Retinal pigment epithelial cell (primary cell): Measurements from ENCODE around the gene CC2D2B.

Source experiments
- DNase-seq: peaks from one replicate; pipeline ENCODE4 v3.0.0-alpha.2; 2010; ENCODE audit warnings: low read depth
- H3K4me3 ChIP-seq: 2 replicates; pipeline ENCODE4 v1.5.1; 2011; ENCODE audit warnings: mild to moderate bottlenecking, low read length, control low read depth, moderate library complexity
- TF ChIP-seq, protein P1 (sequence below): conservative IDR thresholded peaks from 2 replicates; pipeline ENCODE4 v1.5.1; 2011; ENCODE audit warnings: low read depth, low read length, control low read depth, inconsistent platforms

Gene CC2D2B

DNA sequence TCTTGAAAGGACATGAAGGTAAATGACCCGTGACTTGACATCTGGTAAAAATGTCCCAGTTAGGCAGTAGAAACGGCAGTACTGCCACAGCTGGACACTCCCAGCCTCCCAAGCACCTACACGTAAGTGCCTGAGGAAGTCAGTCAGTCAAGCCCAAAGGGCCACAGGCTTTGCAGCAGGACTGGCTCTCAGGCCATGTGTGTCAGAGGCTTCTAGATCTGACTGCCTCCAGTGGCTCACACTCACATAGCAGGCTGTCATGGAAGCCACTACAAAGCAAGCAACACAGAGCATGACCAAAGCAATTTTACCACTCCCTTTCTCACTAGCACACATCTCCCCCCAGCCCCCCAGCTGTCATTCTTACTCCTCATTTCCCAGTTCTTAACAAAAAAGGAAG, 117.8 kb downstream of the CC2D2B start:
- no peak for DNase-seq
- no peak overlapping the region for H3K4me3 ChIP-seq
- TF ChIP-seq, protein P1, sequence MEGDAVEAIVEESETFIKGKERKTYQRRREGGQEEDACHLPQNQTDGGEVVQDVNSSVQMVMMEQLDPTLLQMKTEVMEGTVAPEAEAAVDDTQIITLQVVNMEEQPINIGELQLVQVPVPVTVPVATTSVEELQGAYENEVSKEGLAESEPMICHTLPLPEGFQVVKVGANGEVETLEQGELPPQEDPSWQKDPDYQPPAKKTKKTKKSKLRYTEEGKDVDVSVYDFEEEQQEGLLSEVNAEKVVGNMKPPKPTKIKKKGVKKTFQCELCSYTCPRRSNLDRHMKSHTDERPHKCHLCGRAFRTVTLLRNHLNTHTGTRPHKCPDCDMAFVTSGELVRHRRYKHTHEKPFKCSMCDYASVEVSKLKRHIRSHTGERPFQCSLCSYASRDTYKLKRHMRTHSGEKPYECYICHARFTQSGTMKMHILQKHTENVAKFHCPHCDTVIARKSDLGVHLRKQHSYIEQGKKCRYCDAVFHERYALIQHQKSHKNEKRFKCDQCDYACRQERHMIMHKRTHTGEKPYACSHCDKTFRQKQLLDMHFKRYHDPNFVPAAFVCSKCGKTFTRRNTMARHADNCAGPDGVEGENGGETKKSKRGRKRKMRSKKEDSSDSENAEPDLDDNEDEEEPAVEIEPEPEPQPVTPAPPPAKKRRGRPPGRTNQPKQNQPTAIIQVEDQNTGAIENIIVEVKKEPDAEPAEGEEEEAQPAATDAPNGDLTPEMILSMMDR: peak; percentile 35

DNA sequence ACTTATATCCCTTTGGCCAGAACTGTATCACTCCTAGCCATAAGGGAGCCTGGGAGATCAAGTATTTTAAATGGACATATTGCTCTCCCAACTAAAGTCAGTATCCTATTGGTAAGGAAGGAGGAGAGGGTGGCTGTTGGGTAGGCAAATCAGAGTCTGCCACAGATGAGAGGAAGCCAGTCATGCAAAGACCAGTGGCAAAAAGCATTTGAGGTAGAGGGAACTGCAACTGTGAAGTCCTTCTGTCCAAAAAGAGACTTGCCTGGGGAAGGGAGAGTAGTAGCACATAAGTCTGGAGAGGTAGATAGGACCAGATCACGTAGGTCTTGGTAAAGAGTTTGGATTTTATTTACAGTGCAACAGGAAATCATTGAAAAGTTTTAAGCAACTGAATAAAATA, 126.8 kb downstream of the CC2D2B start:
- no peak for DNase-seq
- H3K4me3 ChIP-seq: no peak overlapping the region
- TF ChIP-seq, protein P1: no peak

DNA sequence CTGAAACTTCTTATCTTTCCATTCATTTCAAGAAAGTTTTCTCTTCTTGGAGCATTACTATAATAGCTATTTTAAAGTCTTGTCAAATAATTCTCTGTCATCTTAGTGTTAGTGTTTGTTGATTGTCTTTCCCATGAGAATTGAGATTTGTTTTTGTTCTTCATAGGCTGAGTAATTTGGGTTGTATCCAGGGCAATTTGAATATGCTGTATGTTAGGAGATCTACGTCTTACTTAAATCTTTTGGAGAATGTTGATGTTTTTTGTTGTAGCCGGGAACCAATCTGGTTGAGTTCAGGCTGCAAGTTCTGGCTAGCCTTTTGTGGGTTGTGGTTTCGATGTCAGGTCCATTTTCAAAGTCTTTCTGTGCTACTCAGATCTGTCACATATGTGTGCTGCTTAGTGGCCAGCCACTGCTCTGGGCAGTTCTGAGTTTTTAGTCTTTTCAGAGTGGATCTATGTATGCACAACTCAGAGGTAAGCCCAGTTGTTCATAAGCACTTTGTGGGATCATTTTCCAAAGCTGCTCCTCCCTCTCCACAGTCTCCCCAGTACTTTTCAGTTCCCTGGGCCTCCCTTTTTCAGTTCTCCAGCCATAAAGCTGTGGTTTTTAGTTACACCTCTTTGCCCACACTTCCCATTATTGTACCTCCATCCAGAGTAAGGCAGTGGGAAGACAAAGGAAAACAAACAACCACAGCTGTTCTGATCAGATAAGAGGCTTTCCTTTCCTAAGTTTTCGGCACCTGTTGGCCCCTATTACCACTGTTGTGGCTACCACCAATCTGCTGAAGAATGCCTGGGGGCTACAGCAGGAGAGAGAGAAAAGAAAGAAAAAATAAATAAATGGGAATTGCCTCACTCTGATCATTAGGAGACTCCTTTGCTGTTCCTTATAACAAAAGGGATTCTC, 131.0 kb downstream of the CC2D2B start:
- no peak for DNase-seq
- H3K4me3 ChIP-seq: no peak overlapping the region
- TF ChIP-seq, protein P1: no peak

DNA sequence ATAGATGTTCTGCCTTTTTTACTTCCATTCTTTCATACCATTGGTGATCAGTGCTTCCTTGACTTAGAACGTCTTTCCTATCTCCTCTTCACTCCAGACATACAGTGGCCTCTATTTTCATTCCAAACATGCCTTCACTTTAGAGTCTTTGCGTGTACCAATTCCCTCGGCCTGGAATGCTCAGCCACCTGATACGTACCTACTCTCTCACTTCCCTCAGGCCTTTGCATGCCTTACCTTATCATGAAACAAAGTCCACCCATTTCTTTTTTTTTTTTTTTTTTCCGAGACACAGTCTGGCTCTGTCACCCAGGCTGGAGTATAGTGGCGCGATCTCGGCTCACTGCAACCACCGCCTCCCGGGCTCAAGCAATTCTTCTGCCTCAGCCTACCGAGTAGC, 133.4 kb downstream of the CC2D2B start:
- TF ChIP-seq, protein P1: no peak
- no peak for DNase-seq
- H3K4me3 ChIP-seq: no peak overlapping the region

DNA sequence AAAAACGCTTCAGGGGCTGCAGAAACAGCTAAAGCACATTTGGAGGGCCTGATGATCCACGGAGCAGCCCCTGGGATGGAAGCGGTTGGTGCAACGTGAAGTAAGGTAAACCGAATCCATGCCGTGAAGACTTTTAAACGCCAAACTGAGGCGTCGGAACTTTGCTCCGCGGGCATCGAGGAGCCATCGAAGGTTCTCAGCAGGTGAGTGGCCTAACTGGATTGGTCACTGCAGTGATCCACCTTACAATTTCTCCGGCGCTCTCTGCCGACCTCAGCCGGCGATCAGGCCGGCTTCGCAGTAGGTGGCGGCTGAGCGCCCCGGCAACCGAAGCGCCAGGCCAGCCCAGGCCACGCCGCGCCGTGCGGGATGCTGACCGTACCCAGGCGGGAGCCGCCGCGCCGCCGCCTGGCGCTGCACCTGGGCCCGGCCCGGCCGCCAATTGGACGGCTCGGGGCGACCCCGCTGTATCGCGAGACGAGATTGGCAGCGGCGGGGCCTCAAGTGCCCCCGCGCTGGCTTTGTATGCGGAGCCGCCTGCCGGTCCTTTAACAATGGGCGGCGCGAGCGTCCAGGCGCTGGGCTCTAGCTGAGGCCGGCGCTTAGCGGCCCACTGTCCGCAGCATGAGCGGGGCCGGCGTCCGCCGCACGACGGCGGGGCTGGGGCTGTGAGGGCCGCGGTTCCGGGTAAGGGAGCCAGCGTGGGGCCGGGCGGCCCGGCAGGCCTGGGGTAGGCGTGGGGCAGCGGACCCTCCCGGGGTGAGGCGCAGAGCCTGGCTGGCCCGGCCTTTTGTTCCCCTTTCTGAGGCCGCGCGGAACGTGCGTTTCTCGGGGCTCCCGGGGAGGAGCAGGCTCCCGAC, 135.5 kb downstream of the CC2D2B start, which contains the start of gene CCNJ:
TSS of gene CCNJ (plus strand) at position 551 of the 860 bp plus-strand sequence. CDS start 811 bp downstream, outside the sequence.
- peak; percentile 64 for DNase-seq
- peak within 1 kb of the TSS; percentile 86 for H3K4me3 ChIP-seq
- TF ChIP-seq, protein P1: no peak

DNA sequence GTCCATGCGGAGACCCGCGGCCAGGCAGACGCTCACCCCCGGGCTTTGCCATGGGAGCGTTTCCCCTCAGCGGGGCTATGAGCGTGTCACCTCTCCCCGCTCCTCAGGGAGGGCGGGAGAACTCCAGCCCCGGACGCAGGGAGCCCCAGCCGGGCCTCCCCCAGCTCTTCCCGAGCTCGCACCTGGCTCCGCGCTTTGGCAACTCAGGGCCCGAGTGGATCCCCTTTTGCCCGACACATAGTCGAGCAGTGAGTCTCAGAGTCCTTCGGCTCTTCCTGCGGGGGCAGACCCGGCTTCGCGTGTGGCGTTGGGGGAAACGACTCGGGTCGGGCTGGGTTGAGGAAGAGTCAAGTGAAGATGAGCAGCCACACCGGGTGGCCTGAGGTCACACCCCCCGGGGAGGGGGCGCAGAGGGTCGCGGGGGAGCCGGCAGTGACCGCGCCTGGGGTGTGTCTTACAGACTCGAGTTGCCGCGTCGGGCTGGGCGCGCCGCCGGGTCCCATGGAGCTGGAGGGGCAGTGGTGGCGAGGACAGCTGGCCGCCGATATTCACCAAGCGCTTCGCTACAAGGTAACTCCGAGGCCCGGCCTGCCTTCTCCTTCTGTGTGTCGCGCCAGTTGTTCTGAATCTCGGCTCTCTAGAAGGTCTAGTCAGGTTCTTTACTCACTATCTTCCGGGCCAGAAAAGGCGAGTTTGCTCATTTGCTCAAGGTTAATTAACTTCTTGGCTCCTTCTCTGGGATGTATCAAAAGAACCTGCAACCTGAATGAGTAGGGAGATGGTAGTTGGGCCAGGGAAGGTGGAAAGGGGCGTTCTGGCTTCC, 136.3 kb downstream of the CC2D2B start:
- H3K4me3 ChIP-seq: peak overlapping the region; percentile 86
- no peak for DNase-seq
- TF ChIP-seq, protein P1: no peak
